Right cardiac atrium (tissue), 5 donors: ENCODE data around the gene KCNJ15. TPM values are rescaled to one million over a fixed set of nuclear protein-coding genes. Genes with fewer than 3 reads are reported as not detected.

Source experiments
- ATAC-seq, 2 donors: fragments of 200-7000 bp; cut with Tn5 transposase; one replicate each; pipeline versions ENCODE4 v1.8.0 to v1.9.1; 2020; ENCODE audit warnings: moderate library complexity in 2 of 2, mild to moderate bottlenecking in 1 of 2
- DNase-seq, 3 donors: peaks; one replicate each; pipeline ENCODE4 v3.0.0-alpha.2; 2020
- H3K27ac ChIP-seq: one replicate; pipeline ENCODE4 v1.5.1; 2013; ENCODE audit warnings: mild to moderate bottlenecking, low read length, control low read depth, moderate library complexity
- H3K27me3 ChIP-seq: one replicate; pipeline ENCODE4 v1.6.1; 2013; ENCODE audit not compliant: control insufficient read depth, insufficient read depth
- H3K4me1 ChIP-seq: one replicate; pipeline ENCODE4 v1.6.1; 2013; ENCODE audit warnings: low read length; ENCODE audit not compliant: control insufficient read depth, insufficient read depth
- H3K4me3 ChIP-seq: one replicate; pipeline ENCODE4 v1.5.1; 2013; ENCODE audit warnings: low read length, control low read depth
- H3K9me3 ChIP-seq: one replicate; pipeline ENCODE4 v1.6.1; 2013; ENCODE audit warnings: low read length; ENCODE audit not compliant: control insufficient read depth
- WGBS: extraction: QIAGEN DNeasy Blood & Tissue Kit; methylation state at CpG from one replicate; pipeline ENCODE4 v1.1.7; 2013; 5-methylcytosine and 5-hydroxymethylcytosine counted together
- intact Hi-C, 4 donors: fragments of 100-400 bp; cut with DNase I; formaldehyde crosslinking; loops; one replicate each; pipeline versions ENCODE4 v1.11.0 to v1.14.0; 2022 to 2023
- polyA plus RNA-seq: library from polyadenylated mRNA; stranded (reverse); fragments of 200-250 nt; gene quantifications from one replicate; pipeline ENCODE4 v1.2.3, GENCODE V29; 2013
- total RNA-seq, 4 donors: library from RNA; stranded (reverse); fragmentation: NEBNext Ultra II Directional; extraction: Animal tissue kit (Norgen Biotek cat#: 25700); gene quantifications; one replicate each; pipeline ENCODE4 v1.2.1, GENCODE V29; 2021
- donor health status: healthy with polysubstance abuse.
- donor health status: DM: no; HTN: yes; CAD: no.
- donor health status: DM: no; HTN: no; CAD: no.
- donor health status: DM: no; HTN: yes; CAD: no; lungs with severe emphysema.
- donor health status: DM: yes; HTN: yes; CAD: no.

The KCNJ15 gene
- total and polyA plus RNA-seq, 5 donors: 0.18 to 0.97 (median 0.47) TPM

- Histone ChIP-seq H3K4me1 (no peaks in the 10 kb centered on the region), H3K9me3 (no peaks in the 10 kb centered on the region), H3K4me3 (no peak overlapping the region), H3K27ac (no peak overlapping the region), H3K27me3 (no peaks in the 10 kb centered on the region)
- DNase-seq: no peak
- 85% methylated on average over 2 of the region's 2 CpGs for WGBS
- ATAC-seq: no peak
- intact Hi-C loops: no loop called here
These were observed 72.4 kb downstream of the KCNJ15 start for GRCh38 chr21:38329162-38329561.

GRCh38 chr21:38330666-38331065 lies 73.9 kb downstream of the KCNJ15 start:
- no peak for DNase-seq
- ATAC-seq: no peak
- Histone ChIP-seq H3K9me3 (no peaks in the 10 kb centered on the region), H3K4me3 (no peak overlapping the region), H3K27me3 (no peaks in the 10 kb centered on the region), H3K27ac (no peak overlapping the region), H3K4me1 (no peaks in the 10 kb centered on the region)
- intact Hi-C loops: no loop called here
- WGBS: 88% methylated on average over 2 of the region's 2 CpGs

- ATAC-seq (peak; percentile 39 to 64), DNase-seq (peak in 1 of 3 donors; percentile 70)
- Histone ChIP-seq H3K9me3 (no peaks in the 10 kb centered on the region), H3K27ac (no peak overlapping the region), H3K4me1 (no peaks in the 10 kb centered on the region), H3K4me3 (no peak overlapping the region), H3K27me3 (no peaks in the 10 kb centered on the region)
- 72% methylated on average over 8 of the region's 8 CpGs for WGBS
- intact Hi-C loops: no loop called here
These were observed 76.8 kb downstream of the KCNJ15 start for GRCh38 chr21:38333301-38334272.

- Histone ChIP-seq H3K4me1 (no peaks in the 10 kb centered on the region), H3K4me3 (no peak overlapping the region), H3K27ac (no peak overlapping the region), H3K9me3 (no peaks in the 10 kb centered on the region), H3K27me3 (no peaks in the 10 kb centered on the region)
- WGBS: 85% methylated on average over 8 of the region's 8 CpGs
- peak in 1 of 2 donors; percentile 23 for ATAC-seq
- intact Hi-C loops: no loop called here
- DNase-seq: no peak
These were observed 78.1 kb downstream of the KCNJ15 start for GRCh38 chr21:38334866-38335265.

GRCh38 chr21:38337793-38338192 lies 81.0 kb downstream of the KCNJ15 start:
- H3K4me3 ChIP-seq: no peak overlapping the region
- ATAC-seq: no peak
- H3K27me3 ChIP-seq: no peaks in the 10 kb centered on the region
- WGBS: 96% methylated on average over 5 of the region's 5 CpGs
- DNase-seq: no peak
- intact Hi-C loops: no loop called here
- peaks cover 5% of the 10 kb centered on the region for H3K4me1 ChIP-seq
- H3K9me3 ChIP-seq: no peaks in the 10 kb centered on the region
- no peak overlapping the region for H3K27ac ChIP-seq

GRCh38 chr21:38340131-38340530 lies 83.3 kb downstream of the KCNJ15 start:
- no peaks in the 10 kb centered on the region for H3K9me3 ChIP-seq
- 80% methylated on average over 4 of the region's 4 CpGs for WGBS
- H3K27me3 ChIP-seq: no peaks in the 10 kb centered on the region
- H3K4me3 ChIP-seq: no peak overlapping the region
- intact Hi-C loops: no loop called here
- H3K4me1 ChIP-seq: peaks cover 5% of the 10 kb centered on the region
- H3K27ac ChIP-seq: no peak overlapping the region
- DNase-seq: no peak
- no peak for ATAC-seq

- DNase-seq (peak in 2 of 3 donors; percentile 49 to 55), ATAC-seq (peak in 1 of 2 donors; percentile 34)
- Histone ChIP-seq H3K27me3 (no peaks in the 10 kb centered on the region), H3K4me3 (no peak overlapping the region), H3K9me3 (no peaks in the 10 kb centered on the region), H3K27ac (no peak overlapping the region), H3K4me1 (peaks cover 5% of the 10 kb centered on the region)
- intact Hi-C loops: no loop called here
- WGBS: 77% methylated on average over 5 of the region's 5 CpGs
These were observed 84.8 kb downstream of the KCNJ15 start for GRCh38 chr21:38341546-38342012.

GRCh38 chr21:38342739-38343138 lies 85.9 kb downstream of the KCNJ15 start:
- Histone ChIP-seq H3K9me3 (no peaks in the 10 kb centered on the region), H3K27me3 (no peaks in the 10 kb centered on the region), H3K27ac (no peak overlapping the region), H3K4me3 (no peak overlapping the region), H3K4me1 (peaks cover 5% of the 10 kb centered on the region)
- peak in 1 of 3 donors; percentile 32 for DNase-seq
- ATAC-seq: peak in 1 of 2 donors; percentile 46
- intact Hi-C loops: no loop called here
- 53% methylated on average over 1 of the region's 1 CpG for WGBS

GRCh38 chr21:38343691-38344090 lies 86.9 kb downstream of the KCNJ15 start:
- 32% methylated on average over 6 of the region's 6 CpGs for WGBS
- ATAC-seq: peak; percentile 76 to 84
- intact Hi-C loops: no loop called here

GRCh38 chr21:38346286-38346685 lies 89.5 kb downstream of the KCNJ15 start:
- no peak for ATAC-seq
- Histone ChIP-seq H3K27ac (no peak overlapping the region), H3K4me1 (no peaks in the 10 kb centered on the region), H3K27me3 (no peaks in the 10 kb centered on the region), H3K4me3 (no peak overlapping the region), H3K9me3 (no peaks in the 10 kb centered on the region)
- 74% methylated on average over 5 of the region's 5 CpGs for WGBS
- DNase-seq: no peak
- intact Hi-C loops: no loop called here

More at GRCh38 chr21:38343691-38344090, 86.9 kb downstream of the KCNJ15 start:
- no peaks in the 10 kb centered on the region for H3K9me3 ChIP-seq
- H3K4me3 ChIP-seq: no peak overlapping the region
- peaks cover 5% of the 10 kb centered on the region for H3K4me1 ChIP-seq
- peak; percentile 48 to 81 (median 53) for DNase-seq
- no peak overlapping the region for H3K27ac ChIP-seq
- H3K27me3 ChIP-seq: no peaks in the 10 kb centered on the region

GRCh38 chr21:38349111-38349746 lies 92.4 kb downstream of the KCNJ15 start:
- DNase-seq (no peak), ATAC-seq (peak in 1 of 2 donors; percentile 52)
- Histone ChIP-seq H3K9me3 (no peaks in the 10 kb centered on the region), H3K4me1 (no peaks in the 10 kb centered on the region), H3K27me3 (no peaks in the 10 kb centered on the region), H3K4me3 (no peak overlapping the region), H3K27ac (no peak overlapping the region)
- intact Hi-C loops: no loop called here
- 52% methylated on average over 10 of the region's 10 CpGs for WGBS
